Stomach (tissue), 9 donors: ENCODE measurements around the gene MISP3. TPM values are rescaled to one million over a fixed set of nuclear protein-coding genes. Genes with fewer than 3 reads are reported as not detected.

Experiments used
- DNase-seq, 2 donors: peaks; one replicate each; pipeline versions ENCODE4 v3.0.0 to v3.0.0-alpha.2; 2013 to 2019
- H3K27ac ChIP-seq, 5 donors: fragments of 200-600 bp in 4 of 5; sonication (generic) in 4 of 5; one replicate each; pipeline ENCODE4 v1.5.1; 2013 to 2019; ENCODE audit warnings: mild to moderate bottlenecking in 1 of 5, moderate library complexity in 1 of 5
- H3K27me3 ChIP-seq, 3 donors: fragments of 200-600 bp; sonication (generic); one replicate each; pipeline ENCODE4 v1.5.1; 2017 to 2019; ENCODE audit warnings: mixed run types in 1 of 3
- H3K36me3 ChIP-seq, 4 donors: fragments of 200-600 bp; sonication (generic); 1 replicate in 3 of 4; 2 replicates in 1 of 4; pipeline ENCODE4 v1.5.1; 2016 to 2019
- H3K4me1 ChIP-seq, 4 donors: fragments of 200-600 bp; sonication (generic); one replicate each; pipeline ENCODE4 v1.5.1; 2016 to 2019
- H3K4me3 ChIP-seq, 4 donors: fragments of 200-600 bp; sonication (generic) in 3 of 4; one replicate each; pipeline ENCODE4 v1.5.1; 2016 to 2019; ENCODE audit warnings: mild to moderate bottlenecking in 1 of 4
- H3K9me3 ChIP-seq, 4 donors: fragments of 200-600 bp; sonication (generic); one replicate each; pipeline ENCODE4 v1.5.1; 2016 to 2019
- EP300 ChIP-seq: sonication (generic); formaldehyde crosslinking; IDR thresholded peaks from one replicate; pipeline ENCODE4 v1.6.1; 2017; ENCODE audit warnings: antibody characterized with exemption
- POLR2A ChIP-seq, 4 donors: fragments of 450-650 bp; IDR thresholded peaks; one replicate each; pipeline ENCODE4 v1.6.1; 2016; ENCODE audit warnings: antibody characterized with exemption in 4 of 4, control low read depth in 2 of 4, mild to moderate bottlenecking in 1 of 4, moderate library complexity in 1 of 4
- POLR2AphosphoS5 ChIP-seq, 3 donors: sonication (generic); formaldehyde crosslinking; IDR thresholded peaks; one replicate each; pipeline ENCODE4 v1.6.1; 2016; ENCODE audit warnings: antibody characterized with exemption in 3 of 3
- WGBS, 5 donors: extraction: QIAGEN DNeasy Blood & Tissue Kit in 3 of 5; methylation state at CpG; one replicate each; pipeline versions ENCODE4 v1.1.5 to v1.1.7; 2013 to 2018; 5-methylcytosine and 5-hydroxymethylcytosine counted together
- intact Hi-C: fragments of 100-400 bp; cut with DNase I; formaldehyde crosslinking; loops from one replicate; pipeline ENCODE4 v1.15.1; 2023; ENCODE audit warnings: low total_unique reads
- polyA plus RNA-seq, 3 donors: library from polyadenylated mRNA; stranded (reverse); fragments of 200-250 nt; gene quantifications; one replicate each; pipeline ENCODE4 v1.2.3, GENCODE V29; 2013
- total RNA-seq, 5 donors: library from RNA; depleted of rRNA; stranded (reverse); fragments of >200 nt; gene quantifications; one replicate each; pipeline versions ENCODE4 v1.1.0 to v1.2.3, GENCODE V29; 2014 to 2016
- TF ChIP-seq, protein P1 (sequence below), 7 experiments: fragments of 450-650 bp in 4 of 7; fragments of 200-600 bp in 3 of 7; sonication (generic) in 3 of 7; IDR thresholded peaks; one replicate each; pipeline ENCODE4 v1.5.1; 2016 to 2019; ENCODE audit warnings: antibody characterized with exemption in 7 of 7, control low read depth in 2 of 7, mild to moderate bottlenecking in 1 of 7
- donor health status: healthy with polysubstance abuse.
- donor health status: Bipolar disorder and iron deficiency.
- donor health status: healthy.

The MISP3 gene
- total and polyA plus RNA-seq, 8 donors = 2.0 to 88.7 (median 27.4) TPM

DNA sequence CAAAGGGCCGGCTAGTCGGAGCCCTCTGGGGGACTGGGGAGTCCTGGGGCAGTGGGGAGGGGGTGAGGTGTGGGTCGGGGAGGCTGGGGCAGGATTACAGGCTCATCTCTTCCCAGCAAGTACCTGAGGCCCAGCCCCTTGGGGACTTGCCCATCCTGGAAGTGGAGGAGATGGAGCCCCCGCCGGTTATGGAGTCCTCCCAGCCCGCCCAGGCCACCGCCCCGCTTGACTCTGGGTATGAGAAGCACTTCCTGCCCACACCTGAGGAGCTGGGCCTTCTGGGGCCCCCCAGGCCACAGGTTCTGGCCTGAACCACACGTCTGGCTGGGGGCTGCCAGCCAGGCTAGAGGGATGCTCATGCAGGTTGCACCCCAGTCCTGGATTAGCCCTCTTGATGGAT, 20.6 kb upstream of the MISP3 start:
- Histone ChIP-seq H3K27ac (no peak overlapping the region), H3K9me3 (peaks cover 0 to 7% (median 0%) of the 10 kb centered on the region in 4 donors), H3K27me3 (peaks cover 0 to 10% (median 0%) of the 10 kb centered on the region in 3 donors), H3K4me3 (no peak overlapping the region), H3K36me3 (peaks cover 3 to 38% (median 34%) of the 10 kb centered on the region in 4 donors), H3K4me1 (peaks cover 0 to 5% (median 3%) of the 10 kb centered on the region in 4 donors)
- 64 to 72% (median 71%) methylated on average over 5 to 9 of the region's 9 CpGs for WGBS, 5 donors
- no peak for DNase-seq
- intact Hi-C loops = loop anchor here (10.0 kb wide), 1 partner anchor 167 kb away; no protein-coding TSS in a partner anchor
- no peak for TF ChIP-seq EP300
- no peak for TF ChIP-seq POLR2AphosphoS5 (IDR thresholded peaks at IDR 0.05)
- TF ChIP-seq POLR2A (IDR thresholded peaks at IDR 0.05) = no peak
- TF ChIP-seq, protein P1, sequence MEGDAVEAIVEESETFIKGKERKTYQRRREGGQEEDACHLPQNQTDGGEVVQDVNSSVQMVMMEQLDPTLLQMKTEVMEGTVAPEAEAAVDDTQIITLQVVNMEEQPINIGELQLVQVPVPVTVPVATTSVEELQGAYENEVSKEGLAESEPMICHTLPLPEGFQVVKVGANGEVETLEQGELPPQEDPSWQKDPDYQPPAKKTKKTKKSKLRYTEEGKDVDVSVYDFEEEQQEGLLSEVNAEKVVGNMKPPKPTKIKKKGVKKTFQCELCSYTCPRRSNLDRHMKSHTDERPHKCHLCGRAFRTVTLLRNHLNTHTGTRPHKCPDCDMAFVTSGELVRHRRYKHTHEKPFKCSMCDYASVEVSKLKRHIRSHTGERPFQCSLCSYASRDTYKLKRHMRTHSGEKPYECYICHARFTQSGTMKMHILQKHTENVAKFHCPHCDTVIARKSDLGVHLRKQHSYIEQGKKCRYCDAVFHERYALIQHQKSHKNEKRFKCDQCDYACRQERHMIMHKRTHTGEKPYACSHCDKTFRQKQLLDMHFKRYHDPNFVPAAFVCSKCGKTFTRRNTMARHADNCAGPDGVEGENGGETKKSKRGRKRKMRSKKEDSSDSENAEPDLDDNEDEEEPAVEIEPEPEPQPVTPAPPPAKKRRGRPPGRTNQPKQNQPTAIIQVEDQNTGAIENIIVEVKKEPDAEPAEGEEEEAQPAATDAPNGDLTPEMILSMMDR (IDR thresholded peaks at IDR 0.05) = no peak

DNA sequence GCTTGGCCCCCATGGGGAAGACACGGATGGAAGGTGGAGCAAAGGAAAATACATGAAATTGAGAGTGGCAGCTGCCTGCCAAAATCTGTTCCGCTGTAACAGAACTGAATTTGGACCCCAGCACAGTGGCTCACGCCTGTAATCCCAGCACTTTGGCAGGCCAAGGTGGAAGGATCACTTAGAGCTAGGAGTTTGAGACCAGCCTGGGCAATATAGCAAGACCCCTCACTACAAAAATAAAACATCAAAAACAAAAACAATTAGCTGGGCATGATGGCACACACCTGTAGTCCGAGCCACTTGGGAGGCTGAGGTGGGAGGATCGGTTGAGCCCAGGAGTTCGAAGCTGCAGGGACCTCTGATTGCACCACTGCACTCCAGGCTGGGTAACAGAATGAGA, 20.1 kb upstream of the MISP3 start:
- intact Hi-C loops = loop anchor here (10.0 kb wide), 1 partner anchor 168 kb away; no protein-coding TSS in a partner anchor
- Histone ChIP-seq H3K27ac (no peak overlapping the region), H3K27me3 (peaks cover 0 to 15% (median 0%) of the 10 kb centered on the region in 3 donors), H3K36me3 (peaks cover 3 to 38% (median 34%) of the 10 kb centered on the region in 4 donors), H3K4me3 (no peak overlapping the region), H3K4me1 (peaks cover under 1 to 10% (median 8%) of the 10 kb centered on the region in 4 donors), H3K9me3 (peaks cover 0 to 7% (median 0%) of the 10 kb centered on the region in 4 donors)
- no peak for DNase-seq
- TF ChIP-seq, protein P1 (IDR thresholded peaks at IDR 0.05) = no peak
- TF ChIP-seq EP300 = no peak
- TF ChIP-seq POLR2AphosphoS5 (IDR thresholded peaks at IDR 0.05) = no peak
- no peak for TF ChIP-seq POLR2A (IDR thresholded peaks at IDR 0.05)
- WGBS, 5 donors = 72 to 82% (median 78%) methylated on average over 6 of the region's 6 CpGs

- intact Hi-C loops = loop anchor here (10.0 kb wide), 1 partner anchor 168 kb away; no protein-coding TSS in a partner anchor
- DNase-seq = no peak
- Histone ChIP-seq H3K27me3 (peaks cover 0 to 20% (median 0%) of the 10 kb centered on the region in 3 donors), H3K27ac (no peak overlapping the region), H3K9me3 (peaks cover 0 to 7% (median 0%) of the 10 kb centered on the region in 4 donors), H3K4me1 (peaks cover 6 to 16% (median 14%) of the 10 kb centered on the region in 4 donors), H3K4me3 (no peak overlapping the region), H3K36me3 (peaks cover 3 to 38% (median 34%) of the 10 kb centered on the region in 4 donors)
- WGBS, 5 donors = 89 to 96% (median 95%) methylated on average over 3 of the region's 3 CpGs
- TF ChIP-seq, protein P1 (IDR thresholded peaks at IDR 0.05) = no peak
- TF ChIP-seq POLR2A (IDR thresholded peaks at IDR 0.05) = no peak
- TF ChIP-seq POLR2AphosphoS5 (IDR thresholded peaks at IDR 0.05) = no peak
- no peak for TF ChIP-seq EP300
These were observed 19.6 kb upstream of the MISP3 start for GRCh38 chr19:14053032-14053431.

DNA sequence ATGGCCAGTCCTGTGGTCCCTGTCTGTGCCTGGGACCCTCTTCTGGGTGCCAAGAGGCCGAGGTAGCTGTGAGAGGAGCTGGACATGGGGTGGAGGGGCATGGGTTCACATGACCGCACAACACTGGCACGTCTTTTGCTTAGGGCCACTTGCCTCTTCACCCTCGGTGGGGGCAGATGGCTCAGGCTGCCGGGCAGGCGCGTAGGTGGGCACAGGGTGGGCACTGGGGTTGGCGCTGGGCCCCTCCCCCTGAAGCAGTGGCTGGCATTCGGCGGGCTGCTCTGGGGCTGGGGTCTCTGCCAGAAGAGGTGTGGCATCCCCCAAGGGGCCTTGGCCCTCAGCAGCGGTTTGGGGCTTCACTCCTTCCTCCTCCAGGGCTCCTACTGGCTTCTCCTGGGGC, 19.1 kb upstream of the MISP3 start:
- WGBS, 5 donors = 91 to 97% (median 95%) methylated on average over 9 to 11 of the region's 11 CpGs
- DNase-seq = no peak
- Histone ChIP-seq H3K9me3 (peaks cover 0 to 7% (median 0%) of the 10 kb centered on the region in 4 donors), H3K27me3 (peaks cover 0 to 25% (median under 1%) of the 10 kb centered on the region in 3 donors), H3K4me1 (peaks cover 11 to 20% (median 19%) of the 10 kb centered on the region in 4 donors), H3K27ac (no peak overlapping the region), H3K36me3 (peaks cover 3 to 38% (median 34%) of the 10 kb centered on the region in 4 donors), H3K4me3 (no peak overlapping the region)
- TF ChIP-seq, protein P1 (IDR thresholded peaks at IDR 0.05) = no peak
- no peak for TF ChIP-seq EP300
- no peak for TF ChIP-seq POLR2A (IDR thresholded peaks at IDR 0.05)
- TF ChIP-seq POLR2AphosphoS5 (IDR thresholded peaks at IDR 0.05) = no peak
- intact Hi-C loops = loop anchor here (10.0 kb wide), 1 partner anchor 169 kb away; no protein-coding TSS in a partner anchor
